NCI-H2196 treated with DMSO at 0.1 percent for 48 hours (cell line): ENCODE results near the gene GAB3.
A peak's percentile ranks its signal among the peaks of the same experiment; 100 is the strongest.
"Not testable (repeated sequence)": the region's sequence is repeated elsewhere in the genome, so short reads cannot be mapped to it uniquely, and the experiment has no call there.

Experiments used
- DNase-seq: peaks from one replicate; lab custom pipeline; 2025; ENCODE audit not compliant: unreplicated experiment; lab: John Stamatoyannopoulos, UW

Gene GAB3

GRCh38 chrX:154721155-154721554, 29.7 kb downstream of the GAB3 start:
- DNase-seq, result no peak

GRCh38 chrX:154720067-154720466, 30.8 kb downstream of the GAB3 start:
- DNase-seq, result no peak

GRCh38 chrX:154719132-154719675, 31.7 kb downstream of the GAB3 start:
- DNase-seq, result no peak

- DNase-seq, result no peak
These were observed 32.3 kb downstream of the GAB3 start for GRCh38 chrX:154718616-154719015.

GRCh38 chrX:154717824-154718223, 33.1 kb downstream of the GAB3 start:
- no peak for DNase-seq

GRCh38 chrX:154715825-154716224, 35.1 kb downstream of the GAB3 start:
- no peak for DNase-seq

GRCh38 chrX:154714925-154715324, 36.0 kb downstream of the GAB3 start:
- DNase-seq, result peak; percentile 1

- DNase-seq, result no peak
These were observed 37.8 kb downstream of the GAB3 start for GRCh38 chrX:154712781-154713740.

- no peak for DNase-seq
These were observed 39.6 kb downstream of the GAB3 start for GRCh38 chrX:154711264-154711663.

- DNase-seq, result no peak
These were observed 40.6 kb downstream of the GAB3 start for GRCh38 chrX:154710309-154710708.

- no peak for DNase-seq
These were observed 52.1 kb downstream of the GAB3 start for GRCh38 chrX:154698630-154699248.

- no peak for DNase-seq
These were observed 54.2 kb downstream of the GAB3 start for GRCh38 chrX:154696676-154697045.

GRCh38 chrX:154695911-154696675, 54.8 kb downstream of the GAB3 start:
- no peak for DNase-seq

- DNase-seq, result no peak
These were observed 57.5 kb downstream of the GAB3 start for GRCh38 chrX:154693394-154693793.

- DNase-seq, result not testable (repeated sequence)
These were observed 60.4 kb downstream of the GAB3 start for GRCh38 chrX:154690438-154690837.

- DNase-seq, result not testable (repeated sequence)
These were observed 78.8 kb downstream of the GAB3 start for GRCh38 chrX:154672084-154672483.

- DNase-seq, result not testable (repeated sequence)
These were observed 80.0 kb downstream of the GAB3 start for GRCh38 chrX:154670848-154671247.

- no peak for DNase-seq
These were observed 89.0 kb downstream of the GAB3 start for GRCh38 chrX:154661899-154662298.

GRCh38 chrX:154661170-154661569, 89.7 kb downstream of the GAB3 start:
- no peak for DNase-seq

GRCh38 chrX:154660541-154660940, 90.3 kb downstream of the GAB3 start:
- DNase-seq, result no peak

- DNase-seq, result no peak
These were observed 91.9 kb downstream of the GAB3 start for GRCh38 chrX:154658957-154659356.
